T follicular helper cell (primary cell): Measurements from ENCODE around the gene OBSL1.
A peak's percentile ranks its signal among the peaks of the same experiment; 100 is the strongest.

ENCODE experiments used
- DNase-seq: peaks from one replicate; pipeline ENCODE4 v3.0.0-alpha.2; 2020; ENCODE audit warnings: low read depth

Gene OBSL1

DNA sequence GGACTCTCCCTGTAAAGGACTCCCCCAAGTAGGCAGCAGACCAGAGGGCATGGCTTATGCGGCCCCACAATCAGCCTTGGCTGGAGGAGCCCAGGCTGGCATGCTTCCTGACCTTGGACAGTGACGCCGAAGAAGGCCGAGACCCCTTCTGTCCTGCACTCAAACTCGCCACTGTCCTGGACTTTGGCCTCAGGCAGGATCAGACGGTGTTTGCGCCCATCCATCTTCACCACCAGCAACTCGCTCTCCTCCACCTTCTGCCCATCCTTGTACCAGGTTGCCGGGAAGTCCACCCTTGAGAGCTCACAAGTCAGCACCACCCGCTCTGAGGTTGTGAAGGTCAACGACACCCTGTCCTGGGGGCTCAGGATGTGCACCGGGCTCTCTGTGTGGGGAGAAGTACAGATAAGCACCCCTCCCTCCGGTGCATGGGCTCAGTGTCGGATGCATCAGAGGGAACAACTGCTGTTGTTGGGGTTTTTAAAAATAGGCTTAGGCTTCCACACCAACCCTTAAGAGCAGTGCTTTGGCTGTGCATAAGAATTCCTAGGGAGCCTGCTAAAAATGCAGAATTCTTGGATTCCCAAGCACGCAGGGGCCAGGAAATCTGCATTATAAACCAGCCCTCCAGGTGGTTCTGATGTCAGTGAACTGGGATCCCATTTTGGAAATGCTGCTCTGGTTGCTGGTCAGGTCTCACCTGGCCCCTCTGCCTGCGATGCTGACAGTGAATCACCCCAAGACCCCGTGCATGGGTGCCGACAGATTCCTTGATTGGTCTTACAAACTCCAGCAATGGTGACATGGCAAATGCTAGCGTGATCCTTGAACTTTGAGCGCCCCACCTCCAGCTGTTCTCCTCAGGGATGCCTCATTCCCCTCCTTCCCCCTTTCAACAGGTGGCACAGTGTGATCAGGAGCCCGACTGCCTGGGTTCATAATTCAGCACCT lies 5.9 kb downstream of the OBSL1 start:
- no peak for DNase-seq

DNA sequence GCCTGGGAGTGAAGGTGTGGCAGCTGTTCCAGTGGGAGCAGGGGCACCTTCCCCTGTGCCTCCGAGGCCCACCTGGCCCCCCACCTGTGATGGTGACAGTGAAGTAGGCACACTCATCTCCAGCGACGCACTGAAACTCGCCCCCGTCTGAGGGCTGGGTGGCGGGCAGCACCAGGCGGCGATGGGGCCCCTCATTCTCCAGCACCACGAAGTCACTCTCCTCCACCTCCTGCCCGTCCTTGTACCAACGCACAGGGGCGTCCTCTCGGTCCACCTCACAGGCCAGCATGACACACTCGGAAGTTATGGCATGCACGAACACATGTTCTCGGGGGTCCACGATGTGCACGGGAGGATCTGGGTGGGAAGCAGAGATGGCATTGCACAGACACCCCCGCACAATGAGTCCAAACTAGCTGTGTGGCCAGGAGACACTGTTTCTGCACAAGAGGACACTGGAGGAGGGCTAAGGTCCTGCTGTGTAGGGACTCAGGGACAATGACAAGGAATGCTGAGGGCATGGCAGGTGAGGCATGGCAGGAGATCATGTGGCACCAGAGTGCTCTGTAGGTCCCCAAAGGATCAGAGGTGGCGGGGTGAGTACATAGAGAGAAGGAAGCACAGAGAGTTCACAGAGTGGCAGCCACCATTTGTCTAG lies 7.9 kb downstream of the OBSL1 start:
- DNase-seq: no peak

DNA sequence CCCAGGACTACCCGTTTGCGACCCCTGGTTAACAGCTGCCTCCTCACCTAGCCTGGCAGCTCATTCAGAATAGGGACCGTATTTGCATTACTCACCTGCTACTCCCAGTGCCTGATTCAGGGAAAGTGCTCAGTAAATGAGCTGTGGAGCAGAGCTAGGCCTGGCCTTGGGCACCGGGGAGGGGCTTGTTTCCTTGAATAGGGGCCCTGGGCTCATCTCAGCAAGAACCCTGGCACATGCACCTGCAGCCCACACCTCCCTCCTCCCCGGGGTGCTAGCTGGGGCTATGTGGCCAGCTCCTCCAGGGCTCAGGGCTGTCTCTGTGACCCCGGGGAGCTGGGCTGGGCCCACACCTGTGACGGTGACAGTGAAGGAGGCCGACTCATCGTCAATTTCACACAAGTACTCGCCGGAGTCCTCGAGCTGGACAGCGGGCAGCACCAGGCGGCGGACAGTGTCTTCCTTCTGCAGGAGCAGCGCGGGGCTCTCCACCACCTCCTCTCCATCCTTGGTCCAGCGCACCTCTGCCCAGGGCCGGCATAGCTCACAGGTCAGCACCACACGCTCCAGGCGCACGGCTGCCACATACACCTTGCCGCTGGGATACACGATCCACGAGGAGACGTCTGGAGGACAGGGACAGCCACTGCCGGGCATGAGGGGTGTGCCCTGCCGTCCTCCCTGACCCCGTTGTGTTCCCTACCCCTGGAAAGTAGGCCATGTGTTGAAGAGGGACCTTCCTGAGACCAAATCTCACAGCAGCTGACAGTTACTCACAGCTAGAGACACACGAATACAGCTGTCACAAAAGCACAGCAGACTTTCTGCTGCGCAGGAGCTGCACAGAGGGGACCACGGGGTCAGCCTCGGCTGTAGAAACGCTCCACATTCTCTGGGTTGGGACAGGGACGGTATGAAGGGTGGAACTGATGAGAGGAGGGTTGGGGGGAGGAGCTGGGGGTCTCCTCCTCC lies 9.0 kb downstream of the OBSL1 start:
- DNase-seq: no peak

DNA sequence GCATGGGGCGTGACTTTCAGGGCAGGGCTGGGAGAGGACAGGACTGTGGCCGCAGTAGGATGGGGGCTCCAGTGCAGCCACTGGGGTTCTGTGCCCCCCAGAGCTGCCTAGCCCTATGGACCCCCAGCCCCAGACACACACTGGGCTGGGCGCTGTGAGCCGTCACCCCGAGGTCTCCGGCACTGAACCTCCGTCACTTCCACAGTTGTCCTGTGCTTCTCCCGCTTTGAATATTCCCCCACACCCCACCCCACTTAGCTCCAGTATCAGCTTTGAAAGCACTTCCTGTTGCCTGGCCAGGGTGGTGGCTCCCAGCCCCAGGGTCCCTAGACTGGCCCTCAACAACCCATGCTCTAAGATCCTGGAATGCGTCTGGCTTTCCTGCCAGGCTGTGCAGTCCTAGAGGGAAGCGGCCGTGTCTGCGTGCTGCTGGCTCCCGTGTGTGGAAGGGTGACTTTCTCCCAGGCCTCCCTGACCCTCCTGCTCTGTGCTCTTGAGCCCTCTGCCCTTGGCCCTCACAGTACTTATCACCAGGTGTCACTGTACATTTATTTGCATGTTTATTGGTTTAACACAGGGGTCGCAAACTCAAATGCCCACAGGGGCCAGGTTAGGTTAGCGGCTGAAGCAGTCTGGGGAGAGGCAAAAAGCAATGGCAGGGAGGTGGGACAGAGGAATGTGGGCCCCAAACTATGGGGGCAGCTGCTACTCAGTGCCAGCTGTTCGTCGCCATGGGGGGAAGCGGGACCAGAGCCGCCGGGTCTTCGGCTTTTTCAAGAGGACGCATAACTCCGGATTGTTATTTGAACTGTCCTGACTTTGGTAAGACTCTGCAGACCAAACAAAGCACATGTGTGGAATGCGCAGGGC lies 9.9 kb downstream of the OBSL1 start:
- DNase-seq: no peak

DNA sequence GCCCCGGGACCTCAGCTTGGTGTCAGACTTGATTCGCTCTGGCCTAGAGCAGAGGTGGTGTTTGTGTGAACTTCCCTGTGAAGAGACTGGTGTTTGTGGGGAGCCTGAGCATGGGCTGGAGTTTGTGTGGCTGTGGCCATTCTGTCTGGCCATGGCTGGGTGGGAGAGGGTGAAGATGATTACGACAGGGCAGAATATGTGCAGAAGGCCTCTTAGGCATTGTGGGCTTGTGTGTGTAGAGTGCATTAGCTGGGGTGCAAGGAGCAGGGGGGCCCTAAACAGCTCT lies 10.5 kb downstream of the OBSL1 start:
- DNase-seq: no peak

DNA sequence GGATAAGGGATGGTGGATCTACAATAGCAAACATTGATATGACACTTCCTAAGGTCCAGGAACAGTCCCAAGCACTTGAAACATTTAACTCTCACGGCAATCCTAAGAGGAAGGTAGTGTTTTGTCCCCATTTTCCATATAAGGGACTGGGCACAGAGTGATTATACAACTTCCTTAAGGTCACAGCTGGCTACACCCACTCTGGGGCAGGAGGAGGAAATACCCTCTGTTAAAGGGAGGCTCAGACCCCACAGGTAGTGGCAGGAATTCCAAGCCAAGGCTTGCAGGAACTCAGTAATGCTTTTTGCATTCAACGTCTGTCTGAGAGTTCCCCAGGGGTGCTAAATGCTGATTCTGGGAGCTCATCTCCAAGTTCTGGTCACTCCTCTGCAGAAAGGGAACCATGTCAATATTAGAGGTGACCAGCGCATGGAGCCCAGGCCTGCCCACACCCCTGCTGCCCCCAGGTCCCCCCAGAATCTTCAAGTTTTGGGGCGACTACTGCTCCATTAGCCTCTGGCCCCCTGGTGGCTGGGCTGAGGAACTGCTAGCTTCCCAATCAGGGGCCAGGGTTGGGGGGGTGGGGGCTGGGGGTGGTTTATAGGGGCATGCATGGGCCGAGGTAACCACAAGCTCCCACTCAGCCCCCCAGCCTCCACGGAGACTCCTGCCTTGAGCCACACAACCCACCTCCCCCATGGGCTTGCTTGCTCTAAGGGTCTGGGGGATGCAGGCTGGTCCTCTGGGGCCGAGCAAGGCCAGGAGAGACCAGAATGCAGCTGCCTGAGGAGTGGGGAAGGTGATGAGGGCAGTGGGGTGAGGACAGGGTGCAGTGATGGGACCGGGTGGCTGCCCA lies 11.1 kb downstream of the OBSL1 start:
- DNase-seq: no peak

DNA sequence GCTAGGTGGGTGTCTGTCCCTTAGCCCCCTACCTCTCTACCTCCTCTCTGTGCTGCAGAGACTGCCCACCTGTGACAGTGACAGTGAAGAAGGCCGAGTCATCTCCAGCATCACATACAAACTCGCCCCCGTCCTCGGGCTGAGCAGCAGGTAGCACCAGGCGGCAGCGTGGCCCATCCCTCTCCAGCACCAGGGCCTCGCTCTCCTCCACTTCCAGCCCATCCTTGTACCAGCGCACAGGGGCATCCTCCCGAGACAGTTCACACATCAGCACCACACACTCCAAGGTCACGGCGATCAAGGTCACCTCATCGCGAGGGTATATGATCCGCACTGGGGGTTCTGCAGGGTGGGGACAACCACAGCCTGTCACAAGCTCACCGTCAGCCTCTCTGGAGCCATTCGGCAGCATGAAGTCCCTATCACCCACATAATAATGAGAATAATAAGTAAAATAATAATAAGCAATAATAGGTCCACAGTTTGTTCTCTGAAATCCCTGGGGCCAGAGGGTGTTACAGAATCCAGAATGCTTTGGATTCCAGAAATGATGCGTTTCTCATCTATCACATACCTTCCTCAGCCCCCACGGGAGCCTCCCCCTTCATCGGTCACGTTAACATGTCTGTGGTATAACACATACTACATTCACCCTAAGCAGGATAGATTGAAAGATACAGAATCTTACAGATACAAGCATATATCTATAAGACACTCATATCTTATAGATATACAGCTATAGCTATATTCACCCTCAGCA lies 12.0 kb downstream of the OBSL1 start:
- DNase-seq: no peak

DNA sequence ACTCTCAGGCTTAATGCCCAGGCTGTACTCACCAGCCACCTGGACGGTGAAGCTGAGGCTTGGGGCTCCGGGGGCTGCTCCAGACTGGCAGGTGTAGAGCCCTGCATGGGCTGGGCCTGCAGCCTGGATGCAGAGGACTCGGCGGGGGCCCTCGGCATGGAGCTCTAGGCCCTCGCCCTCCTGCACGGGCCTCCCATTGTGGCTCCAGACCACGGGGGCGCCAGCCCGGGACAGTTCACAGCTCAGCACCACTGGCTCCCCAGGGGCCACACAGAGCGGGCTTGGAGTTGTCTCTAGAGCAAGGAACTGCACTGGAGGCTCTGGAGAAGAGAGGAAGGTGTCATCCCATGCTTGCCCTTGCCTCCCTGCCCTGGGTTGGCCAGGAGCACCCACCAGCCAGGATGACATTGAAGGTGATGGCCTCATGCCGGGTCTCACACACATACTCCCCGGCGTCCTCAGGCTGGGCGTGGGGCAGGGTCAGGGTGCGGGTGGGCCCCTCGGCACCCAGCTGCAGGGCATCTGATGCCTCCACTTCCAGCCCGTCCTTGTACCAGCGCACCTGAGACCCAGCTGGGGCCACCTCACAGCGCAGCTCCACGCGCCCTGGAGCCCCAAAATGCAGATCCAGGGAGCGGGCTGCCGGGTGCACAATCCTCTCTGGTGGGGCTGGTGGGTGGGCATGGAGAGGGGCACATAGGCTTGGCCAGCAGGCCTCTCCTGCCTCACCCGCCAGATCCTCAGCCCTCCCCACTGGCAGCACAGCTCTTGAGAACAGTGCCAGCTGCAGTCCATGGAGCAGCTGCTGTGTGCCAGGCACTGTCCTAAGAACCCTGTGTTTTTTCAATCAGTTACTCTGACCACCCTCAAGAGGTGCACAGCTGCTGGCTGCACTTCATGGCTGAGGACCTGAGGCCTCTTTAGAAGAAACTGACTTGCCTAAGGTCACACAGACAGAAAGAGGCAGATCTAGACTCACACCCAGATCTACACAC lies 13.3 kb downstream of the OBSL1 start:
- DNase-seq: no peak

DNA sequence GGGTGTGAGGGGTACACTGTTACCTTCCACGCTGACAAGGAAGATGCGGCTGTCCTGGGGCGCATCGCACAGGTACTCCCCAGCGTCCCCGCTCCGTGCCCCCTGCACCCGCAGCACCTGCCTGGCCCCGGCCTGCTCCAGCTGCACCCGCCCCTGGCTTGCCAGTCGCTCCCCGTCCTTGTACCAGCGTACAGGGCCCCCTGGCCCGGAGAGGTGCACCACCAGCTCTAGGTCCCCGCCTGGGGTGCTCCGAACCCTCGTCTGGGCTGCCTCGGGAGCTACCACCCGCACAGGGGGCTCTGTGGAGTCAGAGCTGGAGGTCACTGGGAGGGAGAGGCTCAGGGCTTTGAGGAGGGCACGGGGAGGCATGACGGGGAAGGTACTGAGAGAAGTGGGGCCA lies 14.0 kb downstream of the OBSL1 start:
- DNase-seq: no peak

DNA sequence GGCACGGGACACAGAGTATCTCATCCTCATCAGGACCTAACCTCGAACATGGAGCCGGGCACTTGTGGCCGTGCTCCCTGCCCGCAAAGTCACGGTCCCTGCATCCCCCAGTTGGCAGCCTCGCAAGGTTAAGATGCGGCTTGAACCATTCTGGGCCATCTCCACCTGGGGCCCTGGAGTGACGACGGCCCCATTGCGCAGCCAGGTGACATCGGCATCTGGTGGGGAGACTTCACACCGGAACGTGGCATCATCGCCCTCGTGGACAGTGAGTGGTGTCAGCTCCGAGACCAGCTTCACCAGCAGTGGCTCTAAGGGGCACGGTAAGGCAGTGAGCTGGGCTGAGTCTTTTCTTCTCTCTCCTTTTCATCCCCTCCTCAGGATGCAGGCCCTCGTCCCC lies 14.9 kb downstream of the OBSL1 start:
- no peak for DNase-seq

DNA sequence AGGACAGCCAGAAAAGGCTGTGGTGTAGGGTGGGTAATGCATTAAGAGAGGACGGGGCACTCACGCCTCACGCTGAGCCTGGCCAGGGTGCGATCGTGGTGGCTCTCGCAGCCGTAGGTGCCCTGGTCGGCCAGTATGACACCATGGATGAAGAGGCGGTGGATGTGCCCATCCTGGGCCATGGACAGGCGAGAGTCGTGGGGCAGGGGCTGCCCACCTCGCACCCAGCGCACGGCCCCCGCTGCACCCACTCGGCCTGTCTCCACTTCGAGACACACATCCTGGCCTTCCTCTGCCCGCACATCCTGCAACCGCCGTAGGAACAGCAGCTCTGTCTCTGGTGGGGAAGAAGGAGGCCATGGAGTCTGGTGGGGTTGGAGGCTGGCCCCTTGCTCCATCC lies 15.4 kb downstream of the OBSL1 start:
- DNase-seq: no peak

DNA sequence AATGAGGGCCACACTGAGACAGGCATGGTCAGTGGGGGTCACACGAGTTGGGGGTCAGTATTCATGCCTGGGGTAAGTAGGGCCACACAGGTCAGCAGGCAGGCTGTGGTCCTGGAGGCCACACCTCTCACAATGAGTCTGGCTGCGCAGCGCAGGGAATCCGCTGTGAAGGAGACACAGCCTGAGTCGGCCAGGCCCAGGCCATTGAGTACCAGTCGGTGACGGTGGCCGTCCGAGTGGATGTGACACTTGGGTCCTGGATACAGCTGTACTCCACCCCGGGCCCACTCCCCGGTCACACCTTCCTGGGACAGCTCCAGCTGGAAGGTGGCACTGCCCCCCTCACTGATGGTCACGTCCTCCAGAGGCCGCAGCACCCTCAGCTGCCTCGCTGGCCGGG lies 17.0 kb downstream of the OBSL1 start:
- no peak for DNase-seq

DNA sequence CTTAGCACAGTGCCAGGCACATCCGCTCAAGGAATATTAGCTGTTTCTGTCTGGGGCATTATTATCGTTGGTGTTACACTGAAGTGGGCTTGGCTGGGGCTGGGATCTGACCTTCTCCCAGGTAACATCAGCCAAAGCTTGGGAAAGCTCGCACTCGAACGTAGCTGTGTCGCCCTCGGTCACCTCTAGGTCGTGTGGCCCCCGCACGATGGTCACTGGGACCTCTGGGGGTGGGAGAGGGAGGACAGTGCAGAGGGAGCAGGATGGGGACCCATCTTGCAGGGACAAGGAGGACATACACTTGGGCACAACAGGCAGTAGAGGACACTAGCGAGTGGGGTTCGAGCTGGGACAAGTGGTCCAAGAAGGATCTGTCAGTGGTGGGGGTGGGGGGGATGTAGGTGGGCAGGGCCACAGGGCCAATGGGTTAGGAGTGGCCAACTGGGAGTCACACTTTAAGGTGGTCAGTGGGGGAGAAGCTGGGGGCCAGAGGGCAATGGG lies 17.8 kb downstream of the OBSL1 start:
- DNase-seq: no peak

DNA sequence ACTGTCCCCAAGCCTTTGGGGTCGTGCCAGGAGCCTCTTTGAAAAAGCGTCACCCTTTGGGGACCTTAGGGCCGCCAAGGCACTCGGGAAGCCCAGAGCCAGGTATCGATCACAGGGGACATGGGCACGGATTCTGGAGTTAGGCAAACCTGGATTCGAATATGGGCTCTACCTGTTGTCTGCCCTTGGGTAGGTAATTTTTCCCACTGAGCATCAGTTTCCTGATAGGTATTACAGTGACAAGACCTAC lies 18.2 kb downstream of the OBSL1 start:
- DNase-seq: no peak

DNA sequence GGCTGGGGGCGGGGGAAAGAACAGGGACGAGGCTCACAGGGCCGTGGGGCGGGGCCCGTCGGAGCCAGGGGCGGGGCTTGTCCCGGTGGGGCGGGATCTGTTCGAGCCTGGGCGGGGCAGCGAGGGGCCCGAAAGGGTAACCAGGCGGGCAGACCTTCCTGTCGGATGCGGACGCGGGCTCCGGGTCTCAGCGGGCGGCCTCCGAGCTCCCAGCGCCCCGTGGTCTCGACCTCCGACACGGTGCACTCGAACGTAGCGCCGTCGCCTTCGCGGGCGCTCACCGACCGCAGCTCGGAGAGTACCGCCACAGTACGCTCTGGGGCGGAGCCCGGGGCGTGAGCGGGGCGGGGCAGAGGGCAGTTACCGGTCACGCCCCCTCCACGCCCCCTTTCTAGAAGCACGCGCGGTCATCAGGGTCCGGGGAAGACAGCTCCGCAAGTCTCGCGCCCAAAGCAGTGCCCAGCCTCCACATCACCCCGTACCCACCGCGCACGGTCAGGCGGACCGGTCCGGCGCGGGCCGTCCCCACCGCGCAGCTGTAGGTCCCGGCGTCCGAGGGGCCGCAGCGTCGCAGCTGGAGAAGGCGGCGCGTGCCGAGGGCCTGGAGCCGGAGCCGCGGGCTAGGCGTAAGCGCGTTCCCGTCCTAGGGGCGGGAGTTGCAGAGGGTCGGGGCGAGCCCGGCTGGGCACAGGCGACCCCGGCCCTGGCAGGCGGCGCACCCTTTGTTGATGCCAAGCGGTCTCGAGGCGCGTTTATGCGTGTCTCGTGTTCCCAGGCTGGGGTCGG lies 18.8 kb downstream of the OBSL1 start:
- DNase-seq: peak; percentile 65

DNA sequence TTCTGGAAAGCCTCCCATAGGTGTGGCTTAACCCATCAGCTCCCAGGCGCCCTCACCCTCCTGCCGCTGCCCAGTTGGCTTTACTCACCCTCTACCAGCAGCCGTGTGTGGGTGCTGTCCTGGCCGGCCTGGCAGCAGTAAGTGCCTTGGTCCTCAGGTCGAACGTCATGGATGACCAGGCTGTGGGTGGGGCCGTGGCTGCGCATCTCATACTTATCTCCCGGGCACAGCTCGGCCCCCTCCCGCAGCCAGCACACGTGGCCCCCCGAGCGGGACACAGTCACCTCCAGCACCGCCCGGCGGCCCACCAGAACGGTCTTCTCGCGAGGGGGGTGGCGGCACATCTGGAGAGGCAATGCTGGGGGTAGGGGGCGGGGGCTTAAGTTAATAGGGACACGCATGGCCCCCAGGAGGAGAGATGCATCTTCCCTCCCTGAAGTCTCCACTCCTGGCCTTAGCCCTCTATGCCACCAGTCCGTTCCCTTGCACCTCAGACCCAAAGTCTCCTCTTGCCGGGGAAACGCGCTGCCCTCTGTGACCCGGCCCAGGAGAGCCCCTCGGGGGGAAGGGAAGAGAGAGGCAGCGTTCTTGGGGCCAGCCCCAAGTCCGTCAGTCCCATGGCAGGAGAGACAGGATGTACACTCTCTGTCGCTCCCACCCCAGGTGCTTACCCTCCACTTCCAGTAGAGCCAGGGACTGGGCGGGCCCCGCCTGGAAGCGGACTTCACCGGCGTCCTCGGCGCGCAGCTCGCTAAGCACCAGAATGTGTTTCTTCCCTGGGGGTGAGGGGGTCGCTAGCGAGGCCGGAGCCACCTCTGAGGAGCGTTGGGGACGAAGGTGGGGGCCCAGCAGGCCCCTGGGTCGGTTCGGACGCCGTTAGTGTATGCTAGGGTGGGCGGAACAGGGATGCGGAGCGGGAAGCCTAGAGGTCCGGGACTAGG lies 19.6 kb downstream of the OBSL1 start:
- no peak for DNase-seq

DNA sequence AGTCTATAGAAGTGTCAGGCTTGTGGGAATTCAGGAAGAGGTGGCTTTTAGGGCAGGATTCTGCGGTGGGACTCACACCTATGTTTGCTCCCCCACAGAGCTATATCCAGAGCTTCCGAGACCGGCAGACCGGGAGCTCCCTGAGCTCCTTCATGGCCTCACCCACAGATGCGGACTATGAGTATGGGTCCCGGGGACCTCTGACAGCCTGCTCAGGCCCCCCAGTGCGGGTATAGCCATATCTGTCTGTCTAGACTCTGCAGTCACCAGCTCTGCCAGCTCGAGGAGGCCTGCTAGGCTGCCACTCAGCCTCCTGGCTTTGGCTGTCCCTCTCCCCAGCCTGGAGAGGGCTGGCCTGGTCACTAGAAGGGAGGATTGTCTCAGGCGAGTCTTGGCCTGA lies 21.7 kb downstream of the OBSL1 start:
- DNase-seq: no peak
